OCI-LY7 (cell line): Measurements from ENCODE around the gene ANKRD53. TPM values are rescaled to one million over a fixed set of nuclear protein-coding genes. Genes with fewer than 3 reads are reported as not detected.

Experiments used
- BruUV-seq: library from RNA; stranded (reverse); fragments of 400-500 nt; replicated peaks from 2 replicates; lab custom pipeline; 2021; lab: Mats Ljungman, UMichigan
- CTCF ChIA-PET: fragments of 300-600 bp; sonication (Branson Sonifier 250); formaldehyde crosslinking; loops from one replicate; lab custom pipeline; 2022; ENCODE audit warnings: antibody characterized with exemption; ENCODE audit not compliant: unreplicated experiment; lab: Charles Lee
- POLR2A ChIA-PET: fragments of 300-600 bp; sonication (Branson Sonifier 250); formaldehyde crosslinking; loops from one replicate; lab custom pipeline; 2022; ENCODE audit warnings: antibody characterized with exemption; lab: Charles Lee
- DNase-seq: peaks from one replicate; pipeline ENCODE4 v3.0.0-alpha.2; 2015; ENCODE audit warnings: low spot score
- H2AFZ ChIP-seq: fragments of 200-600 bp; sonication (generic), shearing (Covaris generic); 2 replicates; pipeline ENCODE4 v1.6.1; 2014; ENCODE audit warnings: mild to moderate bottlenecking, antibody characterized with exemption, low read length, moderate library complexity
- H3K27ac ChIP-seq: fragments of 200-600 bp; sonication (generic); 2 replicates; pipeline ENCODE4 v1.5.1; 2014; ENCODE audit warnings: mixed run types, low read depth, mild to moderate bottlenecking, moderate library complexity, low read length, inconsistent platforms; ENCODE audit not compliant: poor library complexity, severe bottlenecking
- H3K36me3 ChIP-seq: fragments of 200-600 bp; sonication (generic); 2 replicates; pipeline ENCODE4 v1.6.1; 2014; ENCODE audit warnings: mild to moderate bottlenecking, antibody characterized with exemption, low read length, moderate library complexity, mixed read lengths; ENCODE audit not compliant: insufficient read depth
- H3K4me1 ChIP-seq: fragments of 200-600 bp; sonication (generic); 2 replicates; pipeline ENCODE4 v1.5.1; 2014; ENCODE audit warnings: mild to moderate bottlenecking, low read length; ENCODE audit not compliant: insufficient read depth, poor library complexity, severe bottlenecking
- H3K4me2 ChIP-seq: fragments of 200-600 bp; sonication (generic); 2 replicates; pipeline ENCODE4 v1.6.1; 2014; ENCODE audit warnings: mild to moderate bottlenecking, low read length
- H3K4me3 ChIP-seq: fragments of 200-600 bp; sonication (generic); 2 replicates; pipeline ENCODE4 v1.5.1; 2014; ENCODE audit warnings: mild to moderate bottlenecking, low read depth, low read length; ENCODE audit not compliant: poor library complexity, severe bottlenecking
- H3K79me2 ChIP-seq: fragments of 200-600 bp; sonication (generic); 2 replicates; pipeline ENCODE4 v1.6.1; 2016; ENCODE audit warnings: low read depth, mild to moderate bottlenecking, low read length, moderate library complexity, mixed read lengths; ENCODE audit not compliant: insufficient read depth
- H3K9me2 ChIP-seq: fragments of 200-600 bp; sonication (generic); 2 replicates; pipeline ENCODE4 v1.6.1; 2016; ENCODE audit warnings: mild to moderate bottlenecking, low read length, mixed read lengths; ENCODE audit not compliant: insufficient read depth
- H3K9me3 ChIP-seq: fragments of 200-600 bp; sonication (generic); 2 replicates; pipeline ENCODE4 v1.6.1; 2014; ENCODE audit warnings: mild to moderate bottlenecking, mixed run types, low read length, mixed read lengths
- H4K20me1 ChIP-seq: fragments of 200-600 bp; sonication (generic); 2 replicates; pipeline ENCODE4 v1.6.1; 2014; ENCODE audit warnings: mild to moderate bottlenecking, antibody characterized with exemption, low read length, moderate library complexity, mixed read lengths; ENCODE audit not compliant: insufficient read depth
- CTCF ChIP-seq: fragments of 200-600 bp; sonication (generic); conservative IDR thresholded peaks from 2 replicates; pipeline ENCODE4 v1.5.1; 2014; ENCODE audit warnings: mild to moderate bottlenecking, antibody characterized with exemption, low read length, moderate library complexity, mixed read lengths
- EZH2phosphoT487 ChIP-seq: fragments of 200-600 bp; sonication (generic); IDR thresholded peaks from 2 replicates; pipeline ENCODE4 v1.6.1; 2018; ENCODE audit warnings: low read depth, borderline replicate concordance, mild to moderate bottlenecking, mixed run types, antibody characterized with exemption, low read length, moderate library complexity, mixed read lengths
- intact Hi-C: fragments of 100-400 bp; cut with micrococcal nuclease; formaldehyde crosslinking; loops from one replicate; pipeline ENCODE4 v1.10.0; 2022; ENCODE audit not compliant: unreplicated experiment
- total RNA-seq, 2 experiments: library from RNA; depleted of rRNA in 1 of 2; stranded (reverse); fragments of >200 nt in 1 of 2; shearing (Covaris generic) in 1 of 2; gene quantifications; 2 replicates each; pipeline ENCODE4 v1.2.3, GENCODE V29; 2014 to 2022

ANKRD53 gene
- total RNA-seq, 2 experiments from 2014 or later, result not detected

- no TSS peak for BruUV-seq
These were observed 23.1 kb downstream of the ANKRD53 start for GRCh38 chr2:71001592-71001927.

GRCh38 chr2:71001981-71002570, 23.6 kb downstream of the ANKRD53 start:
- Histone ChIP-seq H3K9me2 (no peaks in the 10 kb centered on the region), H3K9me3 (no peaks in the 10 kb centered on the region), H3K4me2 (no peak overlapping the region), H2AFZ (no peak overlapping the region), H3K27ac (no peak overlapping the region), H4K20me1 (no peaks in the 10 kb centered on the region), H3K79me2 (no peaks in the 10 kb centered on the region), H3K4me1 (peaks cover 15% of the 10 kb centered on the region), H3K36me3 (no peaks in the 10 kb centered on the region), H3K4me3 (no peak overlapping the region)
- no TSS peak for BruUV-seq
- TF ChIP-seq CTCF (no peak), EZH2phosphoT487 (no peak)
- ChIA-PET POLR2A (interaction anchor here (1.5 kb wide), 1 partner anchor 225 kb away, joined by 3 read pairs; the partner anchor contains the start of gene PAIP2B), CTCF (interaction anchor here (0.6 to 1.4 kb wide), 5 partner anchors 69 to 1874 kb away, joined by 3 to 6 read pairs (median 3); no protein-coding TSS in a partner anchor)
- intact Hi-C loops, result no loop called here
- DNase-seq, result no peak

More at GRCh38 chr2:71001592-71001927, 23.1 kb downstream of the ANKRD53 start:
- Histone ChIP-seq H3K4me2 (no peak overlapping the region), H3K27ac (no peak overlapping the region), H3K4me3 (no peak overlapping the region), H3K9me3 (no peaks in the 10 kb centered on the region), H3K79me2 (no peaks in the 10 kb centered on the region), H4K20me1 (no peaks in the 10 kb centered on the region), H3K4me1 (peaks cover 15% of the 10 kb centered on the region), H3K9me2 (no peaks in the 10 kb centered on the region), H2AFZ (peak overlapping the region; percentile 92), H3K36me3 (no peaks in the 10 kb centered on the region)
- POLR2A ChIA-PET, result interaction anchor here (1.5 kb wide), 1 partner anchor 226 kb away, joined by 3 read pairs; the partner anchor contains the start of gene PAIP2B
- CTCF ChIA-PET, result interaction anchor here (0.6 to 1.4 kb wide), 5 partner anchors 69 to 1875 kb away, joined by 3 to 6 read pairs (median 3); no protein-coding TSS in a partner anchor
- intact Hi-C loops, result no loop called here
- no peak for DNase-seq
- TF ChIP-seq EZH2phosphoT487, result no peak
- TF ChIP-seq CTCF, result no peak

GRCh38 chr2:71003396-71003795, 25.0 kb downstream of the ANKRD53 start:
- Histone ChIP-seq H4K20me1 (no peaks in the 10 kb centered on the region), H3K4me1 (peaks cover 15% of the 10 kb centered on the region), H3K27ac (no peak overlapping the region), H2AFZ (no peak overlapping the region), H3K79me2 (no peaks in the 10 kb centered on the region), H3K36me3 (no peaks in the 10 kb centered on the region), H3K4me3 (no peak overlapping the region), H3K4me2 (no peak overlapping the region), H3K9me3 (no peaks in the 10 kb centered on the region), H3K9me2 (no peaks in the 10 kb centered on the region)
- intact Hi-C loops, result no loop called here
- ChIA-PET CTCF (no interaction called here), POLR2A (no interaction called here)
- no peak for DNase-seq
- no TSS peak for BruUV-seq
- no peak for TF ChIP-seq CTCF
- TF ChIP-seq EZH2phosphoT487, result no peak
